K562 (cell line): Measurements from ENCODE around the gene CHAC1. TPM values are rescaled to one million over a fixed set of nuclear protein-coding genes. Genes with fewer than 3 reads are reported as not detected.

Experiments used
- polyA plus RNA-seq, 8 experiments: library from polyadenylated mRNA; depleted of rRNA in 4 of 8; stranded (reverse) in 5 of 8; unstranded in 3 of 8; fragments of >200 nt; fragmentation: Nextera tagmentation in 2 of 8; fragmentation: Illumina TruSeq in 1 of 8; extraction: Ambion mirVana in 2 of 8; extraction: Trizol in 1 of 8; gene quantifications; 2 replicates each; pipeline versions ENCODE4 v1.2.1 to v1.2.3, GENCODE V29; 2011 to 2014; ENCODE audit warnings: inconsistent platforms in 1 of 8, missing spikeins in 1 of 8
- small RNA-seq: library from RNA; depleted of rRNA; stranded (forward); fragments of <200 nt; gene quantifications from one replicate; pipeline ENCODE3, GENCODE V24; 2014
- total RNA-seq, 7 experiments: library from RNA; depleted of rRNA in 6 of 7; stranded (reverse); fragments of >200 nt in 6 of 7; fragmentation: Illumina TruSeq in 2 of 7; extraction: Trizol in 2 of 7; gene quantifications; 2 replicates each; pipeline versions ENCODE4 v1.2.1 to v1.2.3, GENCODE V29; 2011 to 2021; ENCODE audit warnings: low replicate concordance in 1 of 7

CHAC1 gene
- total and polyA plus RNA-seq, 9 of the 15 experiments (the other 6 are each of a cell fraction or from before 2014, with no cell fraction given) = 0.47 to 39.0 (median 7.5) TPM

Small RNA genes within 50 kb of the gene (small RNA-seq; reads per million reads assigned to genes)
- not detected for gene ISCA1P4

Other genes with a start within 250 kb of the CHAC1 start
Only the 7 nearest of the 11 such genes appear.
- 13.1 and 20.8 TPM in 2 replicates for gene ZFYVE19, start 146.4 kb upstream of the CHAC1 start, total RNA-seq (2014; rRNA removed)
- gene ZFYVE19, start 146.4 kb upstream of the CHAC1 start, total RNA-seq (2014; rRNA removed; fragmentation: Illumina TruSeq; extraction: Trizol) = 7.9 and 13.1 TPM in 2 replicates
- gene ZFYVE19, start 146.4 kb upstream of the CHAC1 start, total RNA-seq (2015; rRNA removed; fragmentation: Illumina TruSeq; extraction: Trizol) = 20.7 and 22.5 TPM in 2 replicates
- gene ZFYVE19, start 146.4 kb upstream of the CHAC1 start, total RNA-seq (2021) = 18.2 and 19.9 TPM in 2 replicates
- 27.1 and 35.2 TPM in 2 replicates for gene ZFYVE19, start 146.4 kb upstream of the CHAC1 start, polyA plus RNA-seq (2011; rRNA removed)
- gene ZFYVE19, start 146.4 kb upstream of the CHAC1 start, polyA plus RNA-seq (2014; fragmentation: Illumina TruSeq; extraction: Trizol) = 30.0 and 36.8 TPM in 2 replicates
- gene ZFYVE19, start 146.4 kb upstream of the CHAC1 start, polyA plus RNA-seq (2014; fragmentation: Nextera tagmentation; extraction: Ambion mirVana) = 1 to 10 TPM; 1.5 to 3.6 TPM
- 23.4 and 23.5 TPM in 2 replicates for gene ZFYVE19, start 146.4 kb upstream of the CHAC1 start, polyA plus RNA-seq (2014; rRNA removed)
- 57.9 and 60.3 TPM in 2 replicates for gene DNAJC17, start 146.0 kb upstream of the CHAC1 start, total RNA-seq (2014; rRNA removed)
- gene DNAJC17, start 146.0 kb upstream of the CHAC1 start, total RNA-seq (2014; rRNA removed; fragmentation: Illumina TruSeq; extraction: Trizol) = 39.5 and 44.2 TPM in 2 replicates
- 58.4 and 61.5 TPM in 2 replicates for gene DNAJC17, start 146.0 kb upstream of the CHAC1 start, total RNA-seq (2015; rRNA removed; fragmentation: Illumina TruSeq; extraction: Trizol)
- gene DNAJC17, start 146.0 kb upstream of the CHAC1 start, total RNA-seq (2021) = 31.2 and 41.0 TPM in 2 replicates
- 33.8 and 37.9 TPM in 2 replicates for gene DNAJC17, start 146.0 kb upstream of the CHAC1 start, polyA plus RNA-seq (2011; rRNA removed)
- 51.3 and 68.6 TPM in 2 replicates for gene DNAJC17, start 146.0 kb upstream of the CHAC1 start, polyA plus RNA-seq (2014; fragmentation: Illumina TruSeq; extraction: Trizol)
- gene DNAJC17, start 146.0 kb upstream of the CHAC1 start, polyA plus RNA-seq (2014; fragmentation: Nextera tagmentation; extraction: Ambion mirVana) = 1 to 10 TPM; 2.4 to 9.1 TPM
- 66.6 and 79.4 TPM in 2 replicates for gene DNAJC17, start 146.0 kb upstream of the CHAC1 start, polyA plus RNA-seq (2014; rRNA removed)
- not detected in 2 replicates for gene PPP1R14D, start 124.8 kb upstream of the CHAC1 start, total RNA-seq (2014; rRNA removed)
- gene PPP1R14D, start 124.8 kb upstream of the CHAC1 start, total RNA-seq (2014; rRNA removed; fragmentation: Illumina TruSeq; extraction: Trizol) = not detected in 2 replicates
- not detected in 2 replicates for gene PPP1R14D, start 124.8 kb upstream of the CHAC1 start, total RNA-seq (2015; rRNA removed; fragmentation: Illumina TruSeq; extraction: Trizol)
- gene PPP1R14D, start 124.8 kb upstream of the CHAC1 start, total RNA-seq (2021) = not detected in 2 replicates
- gene PPP1R14D, start 124.8 kb upstream of the CHAC1 start, polyA plus RNA-seq (2011; rRNA removed) = 0.11 TPM in 1 of 2 replicates, not detected in the other
- gene PPP1R14D, start 124.8 kb upstream of the CHAC1 start, polyA plus RNA-seq (2014; fragmentation: Illumina TruSeq; extraction: Trizol) = not detected in 2 replicates
- gene PPP1R14D, start 124.8 kb upstream of the CHAC1 start, polyA plus RNA-seq (2014; fragmentation: Nextera tagmentation; extraction: Ambion mirVana) = under 1 TPM; 0.11 to 0.18 TPM
- gene PPP1R14D, start 124.8 kb upstream of the CHAC1 start, polyA plus RNA-seq (2014; rRNA removed) = not detected in 2 replicates
- 1.5 and 2.1 TPM in 2 replicates for gene SPINT1, start 109.4 kb upstream of the CHAC1 start, total RNA-seq (2014; rRNA removed)
- gene SPINT1, start 109.4 kb upstream of the CHAC1 start, total RNA-seq (2014; rRNA removed; fragmentation: Illumina TruSeq; extraction: Trizol) = 1.1 and 1.8 TPM in 2 replicates
- 0.94 and 0.98 TPM in 2 replicates for gene SPINT1, start 109.4 kb upstream of the CHAC1 start, total RNA-seq (2015; rRNA removed; fragmentation: Illumina TruSeq; extraction: Trizol)
- 3.2 and 4.5 TPM in 2 replicates for gene SPINT1, start 109.4 kb upstream of the CHAC1 start, total RNA-seq (2021)
- 2.8 and 5.6 TPM in 2 replicates for gene SPINT1, start 109.4 kb upstream of the CHAC1 start, polyA plus RNA-seq (2011; rRNA removed)
- gene SPINT1, start 109.4 kb upstream of the CHAC1 start, polyA plus RNA-seq (2014; fragmentation: Illumina TruSeq; extraction: Trizol) = 3.9 and 4.5 TPM in 2 replicates
- gene SPINT1, start 109.4 kb upstream of the CHAC1 start, polyA plus RNA-seq (2014; fragmentation: Nextera tagmentation; extraction: Ambion mirVana) = under 1 TPM; 0.78 to 0.80 TPM
- gene SPINT1, start 109.4 kb upstream of the CHAC1 start, polyA plus RNA-seq (2014; rRNA removed) = 2.3 and 3.3 TPM in 2 replicates
- 2.0 and 2.2 TPM in 2 replicates for gene RHOV, start 79.2 kb upstream of the CHAC1 start, total RNA-seq (2014; rRNA removed)
- gene RHOV, start 79.2 kb upstream of the CHAC1 start, total RNA-seq (2014; rRNA removed; fragmentation: Illumina TruSeq; extraction: Trizol) = 0.73 and 1.1 TPM in 2 replicates
- 0.45 and 0.72 TPM in 2 replicates for gene RHOV, start 79.2 kb upstream of the CHAC1 start, total RNA-seq (2015; rRNA removed; fragmentation: Illumina TruSeq; extraction: Trizol)
- gene RHOV, start 79.2 kb upstream of the CHAC1 start, total RNA-seq (2021) = 1.9 and 2.0 TPM in 2 replicates
- gene RHOV, start 79.2 kb upstream of the CHAC1 start, polyA plus RNA-seq (2011; rRNA removed) = 1.1 and 1.2 TPM in 2 replicates
- gene RHOV, start 79.2 kb upstream of the CHAC1 start, polyA plus RNA-seq (2014; fragmentation: Illumina TruSeq; extraction: Trizol) = 1.1 TPM in 2 replicates
- gene RHOV, start 79.2 kb upstream of the CHAC1 start, polyA plus RNA-seq (2014; fragmentation: Nextera tagmentation; extraction: Ambion mirVana) = under 1 TPM; 0.08 to 0.18 TPM
- gene RHOV, start 79.2 kb upstream of the CHAC1 start, polyA plus RNA-seq (2014; rRNA removed) = 1.4 and 2.6 TPM in 2 replicates
- 17.3 and 20.0 TPM in 2 replicates for gene VPS18, start 59.0 kb upstream of the CHAC1 start, total RNA-seq (2014; rRNA removed)
- gene VPS18, start 59.0 kb upstream of the CHAC1 start, total RNA-seq (2014; rRNA removed; fragmentation: Illumina TruSeq; extraction: Trizol) = 4.3 and 5.3 TPM in 2 replicates
- 14.6 and 14.7 TPM in 2 replicates for gene VPS18, start 59.0 kb upstream of the CHAC1 start, total RNA-seq (2015; rRNA removed; fragmentation: Illumina TruSeq; extraction: Trizol)
- 19.9 and 20.8 TPM in 2 replicates for gene VPS18, start 59.0 kb upstream of the CHAC1 start, total RNA-seq (2021)
- 5.9 and 9.0 TPM in 2 replicates for gene VPS18, start 59.0 kb upstream of the CHAC1 start, polyA plus RNA-seq (2011; rRNA removed)
- gene VPS18, start 59.0 kb upstream of the CHAC1 start, polyA plus RNA-seq (2014; fragmentation: Illumina TruSeq; extraction: Trizol) = 9.5 and 11.8 TPM in 2 replicates
- gene VPS18, start 59.0 kb upstream of the CHAC1 start, polyA plus RNA-seq (2014; fragmentation: Nextera tagmentation; extraction: Ambion mirVana) = under 1 TPM; 0.73 to 0.88 TPM
- gene VPS18, start 59.0 kb upstream of the CHAC1 start, polyA plus RNA-seq (2014; rRNA removed) = 8.5 and 9.9 TPM in 2 replicates
- 0.59 and 0.78 TPM in 2 replicates for gene DLL4, start 24.1 kb upstream of the CHAC1 start, total RNA-seq (2014; rRNA removed)
- 0.26 and 0.40 TPM in 2 replicates for gene DLL4, start 24.1 kb upstream of the CHAC1 start, total RNA-seq (2014; rRNA removed; fragmentation: Illumina TruSeq; extraction: Trizol)
- gene DLL4, start 24.1 kb upstream of the CHAC1 start, total RNA-seq (2015; rRNA removed; fragmentation: Illumina TruSeq; extraction: Trizol) = 0.43 and 0.60 TPM in 2 replicates
- gene DLL4, start 24.1 kb upstream of the CHAC1 start, total RNA-seq (2021) = 1.1 and 1.3 TPM in 2 replicates
- 0.40 and 0.77 TPM in 2 replicates for gene DLL4, start 24.1 kb upstream of the CHAC1 start, polyA plus RNA-seq (2011; rRNA removed)
- 0.42 and 0.62 TPM in 2 replicates for gene DLL4, start 24.1 kb upstream of the CHAC1 start, polyA plus RNA-seq (2014; fragmentation: Illumina TruSeq; extraction: Trizol)
- gene DLL4, start 24.1 kb upstream of the CHAC1 start, polyA plus RNA-seq (2014; fragmentation: Nextera tagmentation; extraction: Ambion mirVana) = under 1 TPM in 1 of 2 experiments, not detected in 1; 0.04 TPM
- 0.30 and 0.89 TPM in 2 replicates for gene DLL4, start 24.1 kb upstream of the CHAC1 start, polyA plus RNA-seq (2014; rRNA removed)